ENCODE results near the gene TUBE1. TPM values are rescaled to one million over a fixed set of nuclear protein-coding genes. Genes with fewer than 3 reads are reported as not detected.

The TUBE1 gene
- total and polyA plus RNA-seq, 10 of the 15 experiments (the other 5 are each of a cell fraction or from before 2014, with no cell fraction given) = 6.3 to 25.2 (median 13.6) TPM

- TF ChIP-seq, protein P1, sequence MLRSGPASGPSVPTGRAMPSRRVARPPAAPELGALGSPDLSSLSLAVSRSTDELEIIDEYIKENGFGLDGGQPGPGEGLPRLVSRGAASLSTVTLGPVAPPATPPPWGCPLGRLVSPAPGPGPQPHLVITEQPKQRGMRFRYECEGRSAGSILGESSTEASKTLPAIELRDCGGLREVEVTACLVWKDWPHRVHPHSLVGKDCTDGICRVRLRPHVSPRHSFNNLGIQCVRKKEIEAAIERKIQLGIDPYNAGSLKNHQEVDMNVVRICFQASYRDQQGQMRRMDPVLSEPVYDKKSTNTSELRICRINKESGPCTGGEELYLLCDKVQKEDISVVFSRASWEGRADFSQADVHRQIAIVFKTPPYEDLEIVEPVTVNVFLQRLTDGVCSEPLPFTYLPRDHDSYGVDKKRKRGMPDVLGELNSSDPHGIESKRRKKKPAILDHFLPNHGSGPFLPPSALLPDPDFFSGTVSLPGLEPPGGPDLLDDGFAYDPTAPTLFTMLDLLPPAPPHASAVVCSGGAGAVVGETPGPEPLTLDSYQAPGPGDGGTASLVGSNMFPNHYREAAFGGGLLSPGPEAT (IDR thresholded peaks at IDR 0.05; ENCODE audit: low read depth) = no peak
- no peak for TF ChIP-seq HDAC2 (IDR thresholded peaks at IDR 0.05)
Observed at GRCh38 chr6:112049996-112050395, 37.3 kb downstream of the TUBE1 start (continued).

GRCh38 chr6:112049026-112049799 lies 38.1 kb downstream of the TUBE1 start:
- Histone ChIP-seq H3K27ac (ENCODE audit: control insufficient read depth, insufficient read depth) (no peak overlapping the region), H3K9me3 (replicated peaks; ENCODE audit: control insufficient read depth, insufficient read depth, low read length) (no peaks in the 10 kb centered on the region), H3K36me3 (ENCODE audit: control insufficient read depth in 2 of 2, insufficient read depth in 2 of 2, low read length in 1 of 2) (no peaks in the 10 kb centered on the region), H3K4me3 (no peak overlapping the region), H3K4me1 (ENCODE audit: control insufficient read depth, insufficient read depth, low read length) (no peaks in the 10 kb centered on the region), H4K20me1 (ENCODE audit: control insufficient read depth, insufficient read depth) (no peaks in the 10 kb centered on the region), H3K9ac (ENCODE audit: control insufficient read depth, insufficient read depth, low read length) (no peak overlapping the region), H3K4me2 (ENCODE audit: control insufficient read depth, insufficient read depth) (no peak overlapping the region), H2AFZ (ENCODE audit: control insufficient read depth, low read depth, low read length) (no peak overlapping the region), H3K79me2 (ENCODE audit: control insufficient read depth, insufficient read depth, low read length) (no peaks in the 10 kb centered on the region), H3K27me3 (replicated peaks in 1 of 2; ENCODE audit: control insufficient read depth in 2 of 2, insufficient read depth in 2 of 2, low read length in 1 of 2) (no peaks in the 10 kb centered on the region)
- intact Hi-C loops (cut with micrococcal nuclease; ENCODE audit: unreplicated experiment) (no loop called here), in situ Hi-C loops (cut with MboI) (loop anchor here (5.0 kb wide), 1 partner anchor 797 kb away; no protein-coding TSS in a partner anchor)
- FAIRE-seq (no peak), ATAC-seq (no peak), DNase-seq (ENCODE audit: low read depth, low spot score) (no peak)
- ChIA-PET RAD21 (ENCODE audit: unreplicated experiment) (interaction anchor here (1.3 kb wide), 1 partner anchor 790 kb away, joined by 3 read pairs; a partner anchor contains a TSS), POLR2A (interaction anchor here (0.6 kb wide), 2 partner anchors 384 to 793 kb away, joined by 3 to 7 read pairs; no protein-coding TSS in a partner anchor), SMC1A (ENCODE audit: uncharacterized antibody, unreplicated experiment) (interaction anchor here (1.0 to 1.7 kb wide), 4 partner anchors 8 to 790 kb away, joined by 3 to 4 read pairs (median 4); a partner anchor contains a TSS), CTCF (interaction anchor here (0.6 to 2.1 kb wide), 4 partner anchors 9 to 571 kb away, joined by 3 to 12 read pairs (median 3); no protein-coding TSS in a partner anchor)
- WGBS (ENCODE audit: insufficient coverage, insufficient replicate concordance, low lambda C conversion rate, missing lambda C conversion rate) = 31% methylated on average over 6 of the region's 6 CpGs
- BruUV-seq (replicated peaks) = no TSS peak
- TF ChIP-seq, protein P2, sequence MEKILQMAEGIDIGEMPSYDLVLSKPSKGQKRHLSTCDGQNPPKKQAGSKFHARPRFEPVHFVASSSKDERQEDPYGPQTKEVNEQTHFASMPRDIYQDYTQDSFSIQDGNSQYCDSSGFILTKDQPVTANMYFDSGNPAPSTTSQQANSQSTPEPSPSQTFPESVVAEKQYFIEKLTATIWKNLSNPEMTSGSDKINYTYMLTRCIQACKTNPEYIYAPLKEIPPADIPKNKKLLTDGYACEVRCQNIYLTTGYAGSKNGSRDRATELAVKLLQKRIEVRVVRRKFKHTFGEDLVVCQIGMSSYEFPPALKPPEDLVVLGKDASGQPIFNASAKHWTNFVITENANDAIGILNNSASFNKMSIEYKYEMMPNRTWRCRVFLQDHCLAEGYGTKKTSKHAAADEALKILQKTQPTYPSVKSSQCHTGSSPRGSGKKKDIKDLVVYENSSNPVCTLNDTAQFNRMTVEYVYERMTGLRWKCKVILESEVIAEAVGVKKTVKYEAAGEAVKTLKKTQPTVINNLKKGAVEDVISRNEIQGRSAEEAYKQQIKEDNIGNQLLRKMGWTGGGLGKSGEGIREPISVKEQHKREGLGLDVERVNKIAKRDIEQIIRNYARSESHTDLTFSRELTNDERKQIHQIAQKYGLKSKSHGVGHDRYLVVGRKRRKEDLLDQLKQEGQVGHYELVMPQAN (conservative IDR thresholded peaks at IDR 0.05) = no peak
- TF ChIP-seq WRNIP1 (IDR thresholded peaks at IDR 0.05; ENCODE audit: borderline replicate concordance, low read depth, low read length) (no peak), MTA3 (IDR thresholded peaks at IDR 0.05; ENCODE audit: borderline replicate concordance, low read length) (no peak), STAT1 (conservative IDR thresholded peaks at IDR 0.05) (no peak), BCL11A (IDR thresholded peaks at IDR 0.05; ENCODE audit: low read depth, low read length) (no peak), SRF (IDR thresholded peaks at IDR 0.05; ENCODE audit: low read depth in 2 of 2, low read length in 2 of 2) (no peak)
- TF ChIP-seq, protein P3, sequence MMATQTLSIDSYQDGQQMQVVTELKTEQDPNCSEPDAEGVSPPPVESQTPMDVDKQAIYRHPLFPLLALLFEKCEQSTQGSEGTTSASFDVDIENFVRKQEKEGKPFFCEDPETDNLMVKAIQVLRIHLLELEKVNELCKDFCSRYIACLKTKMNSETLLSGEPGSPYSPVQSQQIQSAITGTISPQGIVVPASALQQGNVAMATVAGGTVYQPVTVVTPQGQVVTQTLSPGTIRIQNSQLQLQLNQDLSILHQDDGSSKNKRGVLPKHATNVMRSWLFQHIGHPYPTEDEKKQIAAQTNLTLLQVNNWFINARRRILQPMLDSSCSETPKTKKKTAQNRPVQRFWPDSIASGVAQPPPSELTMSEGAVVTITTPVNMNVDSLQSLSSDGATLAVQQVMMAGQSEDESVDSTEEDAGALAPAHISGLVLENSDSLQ (IDR thresholded peaks at IDR 0.05) = no peak
- TF ChIP-seq, protein P4, sequence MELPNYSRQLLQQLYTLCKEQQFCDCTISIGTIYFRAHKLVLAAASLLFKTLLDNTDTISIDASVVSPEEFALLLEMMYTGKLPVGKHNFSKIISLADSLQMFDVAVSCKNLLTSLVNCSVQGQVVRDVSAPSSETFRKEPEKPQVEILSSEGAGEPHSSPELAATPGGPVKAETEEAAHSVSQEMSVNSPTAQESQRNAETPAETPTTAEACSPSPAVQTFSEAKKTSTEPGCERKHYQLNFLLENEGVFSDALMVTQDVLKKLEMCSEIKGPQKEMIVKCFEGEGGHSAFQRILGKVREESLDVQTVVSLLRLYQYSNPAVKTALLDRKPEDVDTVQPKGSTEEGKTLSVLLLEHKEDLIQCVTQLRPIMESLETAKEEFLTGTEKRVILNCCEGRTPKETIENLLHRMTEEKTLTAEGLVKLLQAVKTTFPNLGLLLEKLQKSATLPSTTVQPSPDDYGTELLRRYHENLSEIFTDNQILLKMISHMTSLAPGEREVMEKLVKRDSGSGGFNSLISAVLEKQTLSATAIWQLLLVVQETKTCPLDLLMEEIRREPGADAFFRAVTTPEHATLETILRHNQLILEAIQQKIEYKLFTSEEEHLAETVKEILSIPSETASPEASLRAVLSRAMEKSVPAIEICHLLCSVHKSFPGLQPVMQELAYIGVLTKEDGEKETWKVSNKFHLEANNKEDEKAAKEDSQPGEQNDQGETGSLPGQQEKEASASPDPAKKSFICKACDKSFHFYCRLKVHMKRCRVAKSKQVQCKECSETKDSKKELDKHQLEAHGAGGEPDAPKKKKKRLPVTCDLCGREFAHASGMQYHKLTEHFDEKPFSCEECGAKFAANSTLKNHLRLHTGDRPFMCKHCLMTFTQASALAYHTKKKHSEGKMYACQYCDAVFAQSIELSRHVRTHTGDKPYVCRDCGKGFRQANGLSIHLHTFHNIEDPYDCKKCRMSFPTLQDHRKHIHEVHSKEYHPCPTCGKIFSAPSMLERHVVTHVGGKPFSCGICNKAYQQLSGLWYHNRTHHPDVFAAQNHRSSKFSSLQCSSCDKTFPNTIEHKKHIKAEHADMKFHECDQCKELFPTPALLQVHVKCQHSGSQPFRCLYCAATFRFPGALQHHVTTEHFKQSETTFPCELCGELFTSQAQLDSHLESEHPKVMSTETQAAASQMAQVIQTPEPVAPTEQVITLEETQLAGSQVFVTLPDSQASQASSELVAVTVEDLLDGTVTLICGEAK (IDR thresholded peaks at IDR 0.05; ENCODE audit: borderline replicate concordance) = no peak

All from GM12878 (cell line).